ENCODE data around the gene WASL. TPM values are rescaled to one million over a fixed set of nuclear protein-coding genes. Genes with fewer than 3 reads are reported as not detected.

WASL gene
- polyA plus RNA-seq, 1 donor from 2014 or later: 22.5 TPM

- H3K4me2 ChIP-seq (ENCODE audit: low read length): no peak overlapping the region
- no peaks in the 10 kb centered on the region for H3K27me3 ChIP-seq (ENCODE audit: insufficient read depth, low read depth, low read length)
- H4K20me1 ChIP-seq (ENCODE audit: insufficient read depth): no peaks in the 10 kb centered on the region
- no peaks in the 10 kb centered on the region for H3K9me3 ChIP-seq (ENCODE audit: low read length)
- H3K4me3 ChIP-seq (ENCODE audit: low read length): no peak overlapping the region
- H3K36me3 ChIP-seq (ENCODE audit: insufficient read depth, low read length): no peaks in the 10 kb centered on the region
- TF ChIP-seq EZH2 (IDR thresholded peaks at IDR 0.05; ENCODE audit: borderline replicate concordance, insufficient read depth, low read length, poor library complexity, severe bottlenecking) (no peak), CTCF (IDR thresholded peaks at IDR 0.05; ENCODE audit: poor library complexity, severe bottlenecking) (no peak), RAD21 (conservative IDR thresholded peaks at IDR 0.05) (no peak), EP300 (conservative IDR thresholded peaks at IDR 0.05; ENCODE audit: poor library complexity, severe bottlenecking) (no peak), REST (IDR thresholded peaks at IDR 0.05; ENCODE audit: borderline replicate concordance) (no peak), MXI1 (conservative IDR thresholded peaks at IDR 0.05; ENCODE audit: poor library complexity, severe bottlenecking) (no peak), POLR2AphosphoS5 (IDR thresholded peaks at IDR 0.05) (no peak), TAF1 (IDR thresholded peaks at IDR 0.05; ENCODE audit: low read depth) (no peak), SMC3 (conservative IDR thresholded peaks at IDR 0.05; ENCODE audit: poor library complexity) (no peak)
- H3K9me2 ChIP-seq (ENCODE audit: insufficient read depth, low read length): no peaks in the 10 kb centered on the region
- no peaks in the 10 kb centered on the region for H3F3A ChIP-seq (ENCODE audit: insufficient read depth, low read length, poor library complexity, severe bottlenecking)
- no peaks in the 10 kb centered on the region for H3K79me2 ChIP-seq (replicated peaks; ENCODE audit: insufficient read depth, low read length)
- H3K27ac ChIP-seq (ENCODE audit: low read length): no peak overlapping the region
- no peak overlapping the region for H3K9ac ChIP-seq (ENCODE audit: low read length)
- H2AFZ ChIP-seq (ENCODE audit: low read depth, low read length): no peak overlapping the region
Measured at GRCh38 chr7:123658023-123658422, 90.8 kb downstream of the WASL start.

GRCh38 chr7:123657304-123657685 is 91.5 kb downstream of the WASL start:
- Histone ChIP-seq H3K4me3 (ENCODE audit: low read length) (no peak overlapping the region), H3K9me3 (ENCODE audit: low read length) (no peaks in the 10 kb centered on the region), H3K27me3 (ENCODE audit: insufficient read depth, low read depth, low read length) (no peaks in the 10 kb centered on the region), H4K20me1 (ENCODE audit: insufficient read depth) (no peaks in the 10 kb centered on the region), H3K4me2 (ENCODE audit: low read length) (no peak overlapping the region), H3K9me2 (ENCODE audit: insufficient read depth, low read length) (no peaks in the 10 kb centered on the region), H3K27ac (ENCODE audit: low read length) (no peak overlapping the region), H3K9ac (ENCODE audit: low read length) (no peak overlapping the region), H3K79me2 (replicated peaks; ENCODE audit: insufficient read depth, low read length) (no peaks in the 10 kb centered on the region), H3K36me3 (ENCODE audit: insufficient read depth, low read length) (no peaks in the 10 kb centered on the region), H3F3A (ENCODE audit: insufficient read depth, low read length, poor library complexity, severe bottlenecking) (no peaks in the 10 kb centered on the region), H2AFZ (ENCODE audit: low read depth, low read length) (no peak overlapping the region)
- no peak for TF ChIP-seq MXI1 (conservative IDR thresholded peaks at IDR 0.05; ENCODE audit: poor library complexity, severe bottlenecking)
- TF ChIP-seq TAF1 (IDR thresholded peaks at IDR 0.05; ENCODE audit: low read depth): no peak
- TF ChIP-seq POLR2AphosphoS5 (IDR thresholded peaks at IDR 0.05): no peak
- no peak for TF ChIP-seq RAD21 (conservative IDR thresholded peaks at IDR 0.05)
- no peak for TF ChIP-seq SMC3 (conservative IDR thresholded peaks at IDR 0.05; ENCODE audit: poor library complexity)
- no peak for TF ChIP-seq EZH2 (IDR thresholded peaks at IDR 0.05; ENCODE audit: borderline replicate concordance, insufficient read depth, low read length, poor library complexity, severe bottlenecking)
- no peak for TF ChIP-seq CTCF (IDR thresholded peaks at IDR 0.05; ENCODE audit: poor library complexity, severe bottlenecking)
- TF ChIP-seq REST (IDR thresholded peaks at IDR 0.05; ENCODE audit: borderline replicate concordance): no peak
- TF ChIP-seq EP300 (conservative IDR thresholded peaks at IDR 0.05; ENCODE audit: poor library complexity, severe bottlenecking): no peak

Measured in neural cell (in vitro differentiated cells).